Activated T-cell treated with anti-CD3 and anti-CD28 coated beads, Interleukin-2, amount 50 U/mL, for 72 hours (primary cell): ENCODE measurements around the gene TRPV5. TPM values are rescaled to one million over a fixed set of nuclear protein-coding genes. Genes with fewer than 3 reads are reported as not detected.

Experiments
- ATAC-seq, 2 donors: fragments of 150-1000 bp; cut with Tn5 transposase; replicated peaks in 1 of 2; 2 replicates each; pipeline ENCODE4 v1.10.0; 2021; ENCODE audit warnings: moderate library complexity in 2 of 2, mild to moderate bottlenecking in 1 of 2
- DNase-seq, 2 donors: peaks; one replicate each; pipeline ENCODE4 v3.0.0; 2021 to 2022; ENCODE audit warnings: mixed read lengths in 1 of 2
- H3K27ac Mint-ChIP-seq: one replicate; pipeline ENCODE4 v1.8.0; 2022; ENCODE audit warnings: mild to moderate bottlenecking, moderate library complexity, mixed read lengths
- H3K27me3 Mint-ChIP-seq: one replicate; pipeline ENCODE4 v1.8.0; 2022; ENCODE audit warnings: low read depth, mixed read lengths
- H3K36me3 Mint-ChIP-seq, 2 donors: one replicate each; pipeline ENCODE4 v1.8.0; 2022; ENCODE audit warnings: mixed read lengths in 2 of 2, mild to moderate bottlenecking in 1 of 2; ENCODE audit not compliant: insufficient read depth in 2 of 2
- H3K4me1 Mint-ChIP-seq: one replicate; pipeline ENCODE4 v1.8.0; 2022; ENCODE audit warnings: low read depth, mixed read lengths
- H3K4me3 Mint-ChIP-seq, 2 donors: one replicate each; pipeline ENCODE4 v1.8.0; 2022; ENCODE audit warnings: mild to moderate bottlenecking in 2 of 2, mixed read lengths in 2 of 2, moderate library complexity in 2 of 2
- H3K9me3 Mint-ChIP-seq, 2 donors: one replicate each; pipeline ENCODE4 v1.8.0; 2022; ENCODE audit warnings: mixed read lengths in 2 of 2
- total RNA-seq, 2 donors: library from RNA; stranded (reverse); gene quantifications; one replicate each; pipeline ENCODE4 v1.2.3, GENCODE V29; 2022

TRPV5 gene
- total RNA-seq, 2 donors from 2014 or later: 0.09 TPM; not detected in 1

DNA sequence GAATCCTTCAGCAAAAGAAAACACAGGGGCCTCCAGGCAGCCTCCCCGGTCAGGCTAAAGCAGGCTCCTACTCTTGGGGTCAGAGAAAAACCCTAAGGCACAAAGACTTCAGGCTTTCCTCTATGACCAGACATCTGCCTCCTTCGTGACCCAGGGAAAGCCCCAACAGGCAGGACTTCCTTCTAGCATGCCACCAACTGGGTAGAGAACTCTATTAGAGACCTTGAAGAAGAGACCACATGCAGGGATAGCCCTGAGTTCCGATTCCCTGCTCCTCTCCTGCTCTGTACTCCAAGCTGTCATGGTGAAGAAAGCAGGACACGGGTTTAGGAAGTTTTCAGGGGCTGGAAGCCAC is 49.3 kb downstream of the TRPV5 start:
- Mint-ChIP-seq H3K4me1 (no peaks in the 10 kb centered on the region), H3K27ac (no peak overlapping the region), H3K27me3 (no peaks in the 10 kb centered on the region), H3K4me3 (no peak overlapping the region), H3K36me3 (no peaks in the 10 kb centered on the region), H3K9me3 (no peaks in the 10 kb centered on the region)
- ATAC-seq: no peak
- no peak for DNase-seq

DNA sequence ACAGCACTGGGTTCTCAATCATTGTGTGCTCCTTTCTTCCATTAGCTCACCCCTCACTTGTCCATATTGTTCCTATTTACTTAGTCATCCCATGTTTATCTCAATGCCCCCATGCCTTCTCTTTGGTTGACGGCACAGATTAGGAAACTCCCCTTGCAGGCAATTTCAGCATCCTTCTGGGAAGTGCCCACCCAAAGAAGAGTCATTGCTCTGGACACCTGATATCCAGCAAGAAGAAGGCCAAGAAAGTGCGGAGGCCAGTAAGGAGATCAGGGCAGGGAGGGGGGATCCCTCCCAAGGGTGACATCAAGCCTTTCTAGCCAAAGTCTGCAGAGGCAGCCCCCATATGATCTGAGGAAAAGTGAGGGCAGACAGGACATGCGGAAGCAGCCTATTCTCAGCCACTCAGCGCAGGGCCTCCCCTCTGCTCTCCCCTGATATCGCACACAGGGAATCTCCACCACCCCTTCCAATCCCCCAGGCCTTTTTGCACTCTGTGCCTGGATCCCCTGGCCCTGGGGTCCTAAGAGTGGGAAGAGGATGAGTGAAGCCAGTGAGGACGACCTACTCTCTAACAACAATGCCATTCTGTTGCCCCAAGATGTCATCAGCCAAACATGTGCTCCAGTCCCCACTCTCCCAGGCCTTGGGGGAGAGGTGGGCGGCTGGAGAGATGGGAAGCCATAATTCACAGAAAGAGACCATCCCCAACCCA is 49.8 kb downstream of the TRPV5 start:
- Mint-ChIP-seq H3K4me3 (no peak overlapping the region), H3K4me1 (no peaks in the 10 kb centered on the region), H3K36me3 (no peaks in the 10 kb centered on the region), H3K9me3 (no peaks in the 10 kb centered on the region), H3K27me3 (no peaks in the 10 kb centered on the region), H3K27ac (no peak overlapping the region)
- DNase-seq (no peak), ATAC-seq (no peak)

DNA sequence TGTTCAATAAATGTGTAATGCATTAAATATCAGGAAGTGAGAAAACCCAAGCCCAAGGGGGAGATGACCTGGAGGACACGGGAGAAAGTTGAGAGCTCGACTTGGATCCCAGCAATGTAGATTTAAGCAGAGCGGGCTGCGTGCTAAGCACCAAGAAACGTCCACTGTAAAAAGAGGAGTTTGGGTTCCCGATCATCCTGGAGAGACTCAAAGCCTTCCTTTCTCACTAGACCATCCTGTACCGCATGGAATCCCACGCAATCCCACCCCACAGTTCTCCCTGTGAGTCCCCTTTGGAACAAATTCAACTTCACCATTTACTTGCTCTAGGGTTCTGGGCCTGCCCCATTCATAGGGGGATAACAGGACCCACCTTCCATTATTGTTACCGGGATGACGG is 50.4 kb downstream of the TRPV5 start:
- no peaks in the 10 kb centered on the region for H3K27me3 Mint-ChIP-seq

DNA sequence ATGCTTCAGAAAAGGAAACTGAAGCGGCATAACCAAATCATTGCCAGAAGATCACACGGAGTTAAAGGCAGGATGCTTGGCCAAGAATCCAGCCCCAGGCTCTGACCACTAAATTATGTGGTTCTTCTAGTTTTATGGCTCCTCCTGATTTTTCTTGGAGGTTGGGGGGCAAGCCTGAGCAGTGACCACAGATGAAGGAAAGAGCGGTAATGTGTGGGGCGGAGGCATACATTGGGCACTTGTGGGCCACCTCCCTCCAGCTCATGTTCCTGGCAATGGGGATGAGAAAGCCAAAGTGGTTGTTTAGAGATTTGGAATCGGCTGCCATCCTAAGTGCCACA is 51.2 kb downstream of the TRPV5 start:
- Mint-ChIP-seq H3K4me1 (no peaks in the 10 kb centered on the region), H3K9me3 (no peaks in the 10 kb centered on the region), H3K27ac (no peak overlapping the region), H3K36me3 (no peaks in the 10 kb centered on the region), H3K27me3 (no peaks in the 10 kb centered on the region), H3K4me3 (no peak overlapping the region)
- ATAC-seq (no peak), DNase-seq (no peak)

More for the DNA sequence above, 50.4 kb downstream of the TRPV5 start:
- Mint-ChIP-seq H3K36me3 (no peaks in the 10 kb centered on the region), H3K9me3 (no peaks in the 10 kb centered on the region), H3K4me1 (no peaks in the 10 kb centered on the region), H3K27ac (no peak overlapping the region), H3K4me3 (no peak overlapping the region)
- no peak for ATAC-seq
- no peak for DNase-seq

DNA sequence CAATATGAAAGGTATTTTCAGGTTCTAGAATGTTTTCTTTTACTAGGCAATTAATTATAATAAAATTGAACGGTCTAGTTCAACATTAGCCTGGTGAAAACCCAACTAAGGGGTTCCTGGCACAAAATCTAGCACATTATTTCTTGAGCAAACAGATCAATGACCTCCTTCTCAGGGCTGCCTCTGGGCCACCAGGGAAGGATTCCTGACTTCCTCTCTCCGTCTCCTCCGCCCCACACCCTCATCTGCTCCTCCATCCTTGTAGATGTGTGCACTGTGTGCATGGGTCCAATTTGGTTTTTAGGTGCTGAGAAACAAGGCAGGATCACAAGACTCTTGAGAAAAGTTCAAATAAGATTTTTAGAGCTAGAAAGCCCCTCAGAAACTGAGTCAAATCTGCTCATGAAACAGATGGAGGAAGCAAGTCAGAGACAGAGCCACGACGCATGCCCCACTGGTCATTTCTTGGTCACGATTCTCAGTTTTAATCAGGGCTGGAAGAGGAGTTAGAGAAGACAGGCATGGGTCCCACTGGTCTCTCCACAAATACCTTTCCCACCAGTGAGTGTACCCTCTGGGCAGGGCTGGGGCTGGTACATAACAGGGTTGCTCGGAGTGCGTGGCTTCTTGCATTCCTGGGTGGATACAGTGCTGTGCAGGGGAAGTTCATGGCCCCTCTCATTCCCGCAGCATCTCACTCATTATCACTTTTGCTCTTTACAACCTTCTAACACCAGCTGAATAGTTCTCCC is 51.8 kb downstream of the TRPV5 start:
- H3K27me3 Mint-ChIP-seq: no peaks in the 10 kb centered on the region
- no peaks in the 10 kb centered on the region for H3K9me3 Mint-ChIP-seq
- H3K36me3 Mint-ChIP-seq: no peaks in the 10 kb centered on the region
- H3K4me1 Mint-ChIP-seq: no peaks in the 10 kb centered on the region
- H3K27ac Mint-ChIP-seq: no peak overlapping the region
- no peak overlapping the region for H3K4me3 Mint-ChIP-seq
- no peak for DNase-seq
- ATAC-seq: no peak

DNA sequence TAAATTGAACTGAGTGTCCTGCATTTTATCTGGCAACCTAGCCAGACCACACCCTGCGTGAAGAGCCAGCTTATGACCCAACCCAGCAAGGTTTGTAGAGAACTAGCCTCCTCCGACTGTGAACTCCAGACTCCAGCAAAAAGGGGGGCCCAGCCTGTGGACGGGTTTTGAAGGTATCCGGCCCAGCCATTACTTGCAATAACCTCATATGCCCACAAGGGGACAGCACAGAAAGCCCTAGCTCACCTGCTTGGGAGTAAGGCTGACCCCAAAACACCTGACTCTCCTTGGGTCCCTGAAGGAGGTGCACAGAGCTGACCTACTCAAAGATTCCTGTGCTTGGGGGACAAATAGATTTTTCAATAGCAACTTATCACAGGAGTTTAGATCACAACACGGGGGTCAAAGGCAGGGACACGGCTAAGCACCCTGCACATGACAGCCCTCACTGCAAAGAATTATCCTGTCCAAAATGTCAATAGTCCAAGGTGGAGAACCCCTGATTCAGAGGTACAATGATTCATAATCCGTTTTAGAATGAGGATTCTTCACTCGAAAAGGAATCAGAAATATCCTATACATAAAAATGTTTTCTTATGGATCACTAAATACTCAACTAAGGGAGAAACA is 52.6 kb downstream of the TRPV5 start:
- Mint-ChIP-seq H3K27ac (no peak overlapping the region), H3K36me3 (no peaks in the 10 kb centered on the region), H3K4me1 (no peaks in the 10 kb centered on the region), H3K27me3 (no peaks in the 10 kb centered on the region), H3K4me3 (no peak overlapping the region), H3K9me3 (no peaks in the 10 kb centered on the region)
- ATAC-seq (peak; percentile 71 to 74), DNase-seq (peak; percentile 50 to 55)

GRCh38 chr7:142879060-142879459 is 54.5 kb downstream of the TRPV5 start:
- no peaks in the 10 kb centered on the region for H3K36me3 Mint-ChIP-seq

GRCh38 chr7:142878315-142878714 is 55.2 kb downstream of the TRPV5 start:
- Mint-ChIP-seq H3K4me3 (no peak overlapping the region), H3K9me3 (no peaks in the 10 kb centered on the region), H3K27ac (no peak overlapping the region), H3K27me3 (no peaks in the 10 kb centered on the region), H3K4me1 (no peaks in the 10 kb centered on the region), H3K36me3 (no peaks in the 10 kb centered on the region)
- ATAC-seq: no peak
- no peak for DNase-seq

More at GRCh38 chr7:142879060-142879459, 54.5 kb downstream of the TRPV5 start:
- peak overlapping the region; percentile 16 for H3K27ac Mint-ChIP-seq
- ATAC-seq (no peak), DNase-seq (no peak)
- no peaks in the 10 kb centered on the region for H3K27me3 Mint-ChIP-seq
- no peaks in the 10 kb centered on the region for H3K9me3 Mint-ChIP-seq
- H3K4me1 Mint-ChIP-seq: no peaks in the 10 kb centered on the region
- no peak overlapping the region for H3K4me3 Mint-ChIP-seq

- H3K27ac Mint-ChIP-seq: no peak overlapping the region
- no peaks in the 10 kb centered on the region for H3K9me3 Mint-ChIP-seq
- ATAC-seq (no peak), DNase-seq (no peak)
- no peaks in the 10 kb centered on the region for H3K4me1 Mint-ChIP-seq
- no peaks in the 10 kb centered on the region for H3K27me3 Mint-ChIP-seq
- H3K4me3 Mint-ChIP-seq: no peak overlapping the region
- no peaks in the 10 kb centered on the region for H3K36me3 Mint-ChIP-seq
These were observed 56.3 kb downstream of the TRPV5 start for GRCh38 chr7:142876991-142877910.

DNA sequence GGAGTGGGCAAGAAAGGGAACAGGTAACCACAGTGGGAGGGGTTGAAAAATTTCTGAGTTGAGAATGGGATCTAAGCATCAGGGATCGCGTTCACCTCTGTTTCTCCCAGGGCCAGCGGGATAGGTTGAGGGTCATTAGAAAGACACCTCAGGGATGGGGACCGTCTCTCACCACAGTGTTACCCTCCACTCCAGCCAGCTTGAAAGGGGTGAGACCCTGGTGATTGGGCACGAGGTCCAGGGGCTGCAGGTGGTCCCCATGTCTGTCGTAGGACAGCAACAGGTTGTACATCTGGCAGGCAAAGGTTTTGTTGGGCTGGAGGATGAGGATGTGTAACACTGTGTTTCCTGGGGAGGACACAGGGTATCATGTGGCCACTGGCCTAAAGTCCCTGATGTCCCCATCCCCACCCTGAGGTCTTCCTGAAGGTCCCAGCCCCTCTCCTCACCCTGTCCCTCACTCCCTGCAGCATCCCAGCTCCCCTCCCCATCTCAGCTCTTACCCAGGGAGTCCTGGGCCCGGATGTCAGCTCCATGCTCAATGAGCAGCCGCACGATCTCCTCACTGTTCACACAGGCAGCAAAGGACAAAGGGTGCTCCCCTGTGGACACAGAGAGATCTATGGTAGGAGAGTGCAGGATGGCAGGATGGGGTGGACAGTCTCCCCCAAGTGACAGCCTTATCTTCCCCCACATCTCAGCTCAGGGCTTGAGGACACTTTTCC is 57.1 kb downstream of the TRPV5 start:
- ATAC-seq: no peak
- Mint-ChIP-seq H3K9me3 (no peaks in the 10 kb centered on the region), H3K27ac (no peak overlapping the region), H3K4me1 (no peaks in the 10 kb centered on the region), H3K4me3 (no peak overlapping the region), H3K27me3 (no peaks in the 10 kb centered on the region), H3K36me3 (no peaks in the 10 kb centered on the region)
- DNase-seq: no peak

DNA sequence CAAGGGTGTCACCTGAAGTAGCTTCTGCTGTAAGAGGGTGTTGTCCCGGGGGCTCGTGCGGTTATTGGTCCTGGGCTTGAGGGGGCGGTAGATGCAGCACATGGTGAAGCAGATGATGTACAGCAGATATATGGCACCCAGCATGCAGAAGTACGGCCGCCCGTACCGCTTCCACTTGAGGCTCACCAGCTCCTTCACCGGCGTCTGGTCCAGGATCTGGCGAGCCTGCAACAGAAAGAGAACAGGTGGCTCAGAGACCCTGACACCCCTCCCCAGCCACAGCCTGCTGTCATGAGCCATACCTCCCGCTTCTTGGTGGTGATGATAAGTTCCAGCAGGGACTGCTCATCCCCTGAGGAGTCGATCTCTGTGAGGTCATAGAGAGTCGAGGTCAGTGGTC is 58.1 kb downstream of the TRPV5 start:
- Mint-ChIP-seq H3K9me3 (no peaks in the 10 kb centered on the region), H3K4me1 (no peaks in the 10 kb centered on the region), H3K36me3 (no peaks in the 10 kb centered on the region), H3K4me3 (no peak overlapping the region), H3K27me3 (no peaks in the 10 kb centered on the region), H3K27ac (no peak overlapping the region)
- no peak for ATAC-seq
- DNase-seq: no peak

GRCh38 chr7:142874837-142875236 is 58.7 kb downstream of the TRPV5 start:
- H3K4me3 Mint-ChIP-seq: no peak overlapping the region
- no peak for DNase-seq
- no peaks in the 10 kb centered on the region for H3K27me3 Mint-ChIP-seq
- no peak overlapping the region for H3K27ac Mint-ChIP-seq
- no peaks in the 10 kb centered on the region for H3K9me3 Mint-ChIP-seq
- H3K36me3 Mint-ChIP-seq: no peaks in the 10 kb centered on the region
- ATAC-seq: no peak
- no peaks in the 10 kb centered on the region for H3K4me1 Mint-ChIP-seq
